Measurements from ENCODE around the gene LHX1. TPM values are rescaled to one million over a fixed set of nuclear protein-coding genes. Genes with fewer than 3 reads are reported as not detected.

Gene LHX1
- total and polyA plus RNA-seq, 10 of the 15 experiments (the other 5 are each of a cell fraction or from before 2014, with no cell fraction given): not detected

DNA sequence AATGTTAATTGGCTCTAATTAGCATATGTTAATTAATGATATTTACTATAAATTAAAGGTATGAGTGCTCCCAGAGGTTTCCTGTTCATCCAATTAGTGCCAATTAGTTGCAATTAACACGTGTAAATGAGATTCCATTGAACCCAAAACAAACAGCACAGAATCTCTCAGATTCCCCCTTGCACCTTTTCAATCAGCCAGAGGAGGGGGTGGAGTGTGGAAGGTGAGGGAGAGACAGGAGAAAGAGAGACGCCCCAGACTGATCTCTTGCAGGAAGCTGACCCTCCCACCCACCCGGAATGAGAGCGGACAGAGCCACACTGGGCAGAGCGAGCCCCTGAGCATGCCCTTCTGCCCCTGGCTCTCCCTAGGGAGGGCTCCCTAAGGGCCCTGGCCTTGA lies 24.1 kb upstream of the LHX1 start:
- no peaks in the 10 kb centered on the region for H3K79me2 ChIP-seq (ENCODE audit: control insufficient read depth, insufficient read depth, low read length)
- ChIA-PET POLR2A (no interaction called here), CTCF (no interaction called here), SMC1A (ENCODE audit: uncharacterized antibody, unreplicated experiment) (no interaction called here), RAD21 (ENCODE audit: unreplicated experiment) (no interaction called here)
- H4K20me1 ChIP-seq (ENCODE audit: control insufficient read depth, insufficient read depth): no peaks in the 10 kb centered on the region
- no peaks in the 10 kb centered on the region for H3K27me3 ChIP-seq (replicated peaks in 1 of 2; ENCODE audit: control insufficient read depth in 2 of 2, insufficient read depth in 2 of 2, low read length in 1 of 2)
- no peak for DNase-seq (ENCODE audit: low read depth, low spot score)
- no TSS peak for BruUV-seq (replicated peaks)
- no peak overlapping the region for H3K27ac ChIP-seq (ENCODE audit: control insufficient read depth, insufficient read depth)
- no peaks in the 10 kb centered on the region for H3K9me3 ChIP-seq (replicated peaks; ENCODE audit: control insufficient read depth, insufficient read depth, low read length)
- in situ Hi-C loops (cut with MboI): no loop called here
- H2AFZ ChIP-seq (ENCODE audit: control insufficient read depth, low read depth, low read length): no peak overlapping the region
- intact Hi-C loops (cut with micrococcal nuclease; ENCODE audit: unreplicated experiment): no loop called here
- no peak overlapping the region for H3K4me2 ChIP-seq (ENCODE audit: control insufficient read depth, insufficient read depth)
- TF ChIP-seq CREM (IDR thresholded peaks at IDR 0.05; ENCODE audit: low read depth): no peak
- no peak for TF ChIP-seq RFX5 (IDR thresholded peaks at IDR 0.05; ENCODE audit: low read depth, low read length)
- no peak for TF ChIP-seq BCL11A (IDR thresholded peaks at IDR 0.05; ENCODE audit: low read depth, low read length)
- TF ChIP-seq GABPA (IDR thresholded peaks at IDR 0.05; ENCODE audit: low read depth): no peak
- no peak for TF ChIP-seq TAF1 (IDR thresholded peaks at IDR 0.05; ENCODE audit: borderline replicate concordance, low read depth, low read length)
- no peak for TF ChIP-seq SIN3A (IDR thresholded peaks at IDR 0.05; ENCODE audit: low read depth, low read length)
- no peak for TF ChIP-seq ETV6 (conservative IDR thresholded peaks at IDR 0.05 in 1 of 2, IDR thresholded peaks at IDR 0.05 in 1 of 2; ENCODE audit: borderline replicate concordance in 1 of 2, low read depth in 1 of 2)
- no peak for TF ChIP-seq ZBED1 (IDR thresholded peaks at IDR 0.05; ENCODE audit: borderline replicate concordance)
- TF ChIP-seq POU2F2 (IDR thresholded peaks at IDR 0.05; ENCODE audit: borderline replicate concordance, low read depth, low read length): no peak
- no peak for TF ChIP-seq CEBPB (IDR thresholded peaks at IDR 0.05; ENCODE audit: borderline replicate concordance in 1 of 2, low read depth in 2 of 2, low read length in 2 of 2)
- TF ChIP-seq ATF7 (IDR thresholded peaks at IDR 0.05; ENCODE audit: low read depth): no peak
- TF ChIP-seq SRF (IDR thresholded peaks at IDR 0.05; ENCODE audit: low read depth in 2 of 2, low read length in 2 of 2): no peak
- no peak for TF ChIP-seq IKZF2 (IDR thresholded peaks at IDR 0.05)
- TF ChIP-seq NBN (IDR thresholded peaks at IDR 0.05): no peak
- TF ChIP-seq MAX (IDR thresholded peaks at IDR 0.05; ENCODE audit: low read depth, low read length): no peak
- H3K4me1 ChIP-seq (ENCODE audit: control insufficient read depth, insufficient read depth, low read length): no peaks in the 10 kb centered on the region
- H3K36me3 ChIP-seq (ENCODE audit: control insufficient read depth in 2 of 2, insufficient read depth in 2 of 2, low read length in 1 of 2): no peaks in the 10 kb centered on the region
- no peak overlapping the region for H3K9ac ChIP-seq (ENCODE audit: control insufficient read depth, insufficient read depth, low read length)
- 21% methylated on average over 5 of the region's 5 CpGs for WGBS (ENCODE audit: insufficient coverage, insufficient replicate concordance, low lambda C conversion rate, missing lambda C conversion rate)
- ATAC-seq: no peak
- FAIRE-seq: no peak
- no peak overlapping the region for H3K4me3 ChIP-seq

All from GM12878 (cell line).